Fibroblast of lung (primary cell): ENCODE measurements around the gene CNTNAP5.

ENCODE experiments used
- CTCF ChIP-seq, 2 donors: IDR thresholded peaks in 1 of 2; conservative IDR thresholded peaks in 1 of 2; 1 replicate in 1 of 2; 2 replicates in 1 of 2; pipeline ENCODE4 v1.5.1; 2011 to 2012; ENCODE audit warnings: low read length in 2 of 2, control low read depth in 1 of 2, inconsistent platforms in 1 of 2, low read depth in 1 of 2, mild to moderate bottlenecking in 1 of 2
- EZH2 ChIP-seq: IDR thresholded peaks from 2 replicates; pipeline ENCODE4 v1.5.1; 2012; ENCODE audit warnings: low read length, control low read depth, mild to moderate bottlenecking; ENCODE audit errors: missing control alignments

GRCh38 chr2:124001696-124002430, 23.2 kb upstream of the CNTNAP5 start:
- no peak for TF ChIP-seq EZH2
- TF ChIP-seq CTCF (conservative IDR thresholded peaks at IDR 0.05 in 1 of 2, IDR thresholded peaks at IDR 0.05 in 1 of 2; ENCODE audit: low read depth in 1 of 2, low read length in 2 of 2) = no peak
